Esophagus muscularis mucosa (tissue), 4 donors: ENCODE measurements around the gene AIF1L. TPM values are rescaled to one million over a fixed set of nuclear protein-coding genes. Genes with fewer than 3 reads are reported as not detected.

Experiments
- DNase-seq: peaks from one replicate; pipeline ENCODE4 v3.0.0-alpha.2; 2017; ENCODE audit errors: extremely low spot score
- H3K27ac ChIP-seq, 4 donors: fragments of 200-600 bp; sonication (generic); replicated peaks in 1 of 4; 1 replicate in 3 of 4; 2 replicates in 1 of 4; pipeline ENCODE4 v1.5.1; 2016 to 2019; ENCODE audit warnings: mild to moderate bottlenecking in 1 of 4
- H3K27me3 ChIP-seq, 4 donors: fragments of 200-600 bp; sonication (generic); one replicate each; pipeline versions ENCODE4 v1.5.1 to v1.6.0; 2016 to 2019
- H3K36me3 ChIP-seq, 4 donors: fragments of 200-600 bp; sonication (generic); one replicate each; pipeline ENCODE4 v1.5.1; 2016 to 2019
- H3K4me1 ChIP-seq, 4 donors: fragments of 200-600 bp; sonication (generic); one replicate each; pipeline ENCODE4 v1.5.1; 2016 to 2019
- H3K4me3 ChIP-seq, 4 donors: fragments of 200-600 bp; sonication (generic); 1 replicate in 2 of 4; 2 replicates in 2 of 4; pipeline ENCODE4 v1.5.1; 2016 to 2019; ENCODE audit warnings: mild to moderate bottlenecking in 4 of 4, moderate library complexity in 1 of 4
- H3K9me3 ChIP-seq, 4 donors: fragments of 200-600 bp; sonication (generic); 1 replicate in 3 of 4; 2 replicates in 1 of 4; pipeline ENCODE4 v1.5.1; 2016 to 2019
- CTCF ChIP-seq, 3 experiments: fragments of 200-600 bp in 2 of 3; fragments of 450-650 bp in 1 of 3; sonication (generic) in 2 of 3; IDR thresholded peaks; one replicate each; pipeline ENCODE4 v1.5.1; 2017 to 2019; ENCODE audit warnings: antibody characterized with exemption in 3 of 3, mild to moderate bottlenecking in 2 of 3, moderate library complexity in 1 of 3
- EP300 ChIP-seq: sonication (generic); formaldehyde crosslinking; IDR thresholded peaks from one replicate; pipeline ENCODE4 v1.6.1; 2017; ENCODE audit warnings: antibody characterized with exemption
- POLR2A ChIP-seq: fragments of 450-650 bp; IDR thresholded peaks from one replicate; pipeline ENCODE4 v1.6.1; 2017; ENCODE audit warnings: antibody characterized with exemption, moderate library complexity, mild to moderate bottlenecking, low read depth
- POLR2AphosphoS5 ChIP-seq, 2 donors: sonication (generic); formaldehyde crosslinking; IDR thresholded peaks; one replicate each; pipeline ENCODE4 v1.6.1; 2017; ENCODE audit warnings: antibody characterized with exemption in 2 of 2
- WGBS: methylation state at CpG from one replicate; pipeline ENCODE4 v1.1.5; 2018; 5-methylcytosine and 5-hydroxymethylcytosine counted together
- intact Hi-C: fragments of 100-400 bp; cut with DNase I; formaldehyde crosslinking; loops from one replicate; pipeline ENCODE4 v1.15.1; 2023
- total RNA-seq, 4 donors: library from RNA; depleted of rRNA; stranded (reverse); fragments of >200 nt; gene quantifications; one replicate each; pipeline versions ENCODE4 v1.1.0 to v1.2.1, GENCODE V29; 2016

The AIF1L gene
- total RNA-seq, 4 donors from 2014 or later, result 9.1 to 24.8 (median 19.3) TPM

GRCh38 chr9:131138676-131139075, 42.3 kb downstream of the AIF1L start:
- Histone ChIP-seq H3K27me3 (no peaks in the 10 kb centered on the region), H3K4me1 (no peaks in the 10 kb centered on the region), H3K9me3 (no peaks in the 10 kb centered on the region), H3K36me3 (peaks cover 75 to 98% (median 94%) of the 10 kb centered on the region in 4 donors), H3K4me3 (no peak overlapping the region), H3K27ac (no peak overlapping the region)
- WGBS, result 100% methylated on average over 2 of the region's 2 CpGs
- no peak for TF ChIP-seq EP300
- TF ChIP-seq POLR2AphosphoS5 (IDR thresholded peaks at IDR 0.05), result no peak
- no peak for TF ChIP-seq CTCF (IDR thresholded peaks at IDR 0.05)
- TF ChIP-seq POLR2A, result no peak
- no peak for DNase-seq
- intact Hi-C loops, result no loop called here

- TF ChIP-seq EP300 (no peak), CTCF (IDR thresholded peaks at IDR 0.05) (no peak), POLR2AphosphoS5 (IDR thresholded peaks at IDR 0.05) (no peak), POLR2A (no peak)
- H3K4me3 ChIP-seq, result no peak overlapping the region
- peaks cover 77 to 98% (median 94%) of the 10 kb centered on the region in 4 donors for H3K36me3 ChIP-seq
- no peaks in the 10 kb centered on the region for H3K9me3 ChIP-seq
- H3K4me1 ChIP-seq, result no peaks in the 10 kb centered on the region
- intact Hi-C loops, result loop anchor here (10.0 kb wide), 1 partner anchor 1135 kb away; no protein-coding TSS in a partner anchor
- no peak overlapping the region for H3K27ac ChIP-seq
- no peaks in the 10 kb centered on the region for H3K27me3 ChIP-seq
- DNase-seq, result no peak
- 92% methylated on average over 4 of the region's 4 CpGs for WGBS
These were observed 43.8 kb downstream of the AIF1L start for GRCh38 chr9:131140112-131140511.

- H3K36me3 ChIP-seq, result peaks cover 77 to 98% (median 94%) of the 10 kb centered on the region in 4 donors
- no peaks in the 10 kb centered on the region for H3K4me1 ChIP-seq
- no peaks in the 10 kb centered on the region for H3K27me3 ChIP-seq
- WGBS, result 91% methylated on average over 3 of the region's 3 CpGs
- no peak overlapping the region for H3K4me3 ChIP-seq
- no peak for DNase-seq
- no peak overlapping the region for H3K27ac ChIP-seq
- TF ChIP-seq POLR2AphosphoS5 (IDR thresholded peaks at IDR 0.05) (no peak), EP300 (no peak), CTCF (IDR thresholded peaks at IDR 0.05) (no peak), POLR2A (no peak)
- H3K9me3 ChIP-seq, result no peaks in the 10 kb centered on the region
- intact Hi-C loops, result loop anchor here (10.0 kb wide), 1 partner anchor 1134 kb away; no protein-coding TSS in a partner anchor
These were observed 44.2 kb downstream of the AIF1L start for GRCh38 chr9:131140550-131140949.

GRCh38 chr9:131142160-131142559, 45.8 kb downstream of the AIF1L start:
- no peak overlapping the region for H3K27ac ChIP-seq
- H3K36me3 ChIP-seq, result peaks cover 76 to 98% (median 94%) of the 10 kb centered on the region in 4 donors
- H3K4me3 ChIP-seq, result no peak overlapping the region
- 81% methylated on average over 3 of the region's 3 CpGs for WGBS
- no peak for TF ChIP-seq EP300
- no peak for TF ChIP-seq CTCF (IDR thresholded peaks at IDR 0.05)
- TF ChIP-seq POLR2AphosphoS5 (IDR thresholded peaks at IDR 0.05), result no peak
- TF ChIP-seq POLR2A, result no peak
- no peaks in the 10 kb centered on the region for H3K9me3 ChIP-seq
- no peaks in the 10 kb centered on the region for H3K4me1 ChIP-seq
- intact Hi-C loops, result loop anchor here (10.0 kb wide), 1 partner anchor 1133 kb away; no protein-coding TSS in a partner anchor
- no peaks in the 10 kb centered on the region for H3K27me3 ChIP-seq
- DNase-seq, result no peak

- intact Hi-C loops, result loop anchor here (10.0 kb wide), 1 partner anchor 1131 kb away; no protein-coding TSS in a partner anchor
- Histone ChIP-seq H3K36me3 (peaks cover 81 to 98% (median 93%) of the 10 kb centered on the region in 4 donors), H3K27me3 (no peaks in the 10 kb centered on the region), H3K9me3 (no peaks in the 10 kb centered on the region), H3K4me3 (no peak overlapping the region), H3K4me1 (no peaks in the 10 kb centered on the region), H3K27ac (no peak overlapping the region)
- DNase-seq, result no peak
- TF ChIP-seq CTCF (IDR thresholded peaks at IDR 0.05) (no peak), EP300 (no peak), POLR2AphosphoS5 (IDR thresholded peaks at IDR 0.05) (no peak), POLR2A (no peak)
- 75% methylated on average over 3 of the region's 3 CpGs for WGBS
These were observed 47.9 kb downstream of the AIF1L start for GRCh38 chr9:131144201-131144600.
